Daoy (cell line): ENCODE data around the gene BACH2. TPM values are rescaled to one million over a fixed set of nuclear protein-coding genes. Genes with fewer than 3 reads are reported as not detected.

Experiments used
- DNase-seq: peaks from one replicate; pipeline ENCODE4 v3.0.0-alpha.2; 2015; ENCODE audit warnings: low read depth
- total RNA-seq: library from RNA; depleted of rRNA; stranded (reverse); fragments of >200 nt; shearing (Covaris generic); gene quantifications from 2 replicates; pipeline ENCODE4 v1.2.3, GENCODE V29; 2014

BACH2 gene
- total RNA-seq, 1 experiment from 2014 or later = 0.46 TPM

GRCh38 chr6:90098627-90099026 lies 198.0 kb downstream of the BACH2 start:
- DNase-seq = no peak

- DNase-seq = peak; percentile 64
Observed at GRCh38 chr6:90098001-90098531, 198.6 kb downstream of the BACH2 start.

DNA sequence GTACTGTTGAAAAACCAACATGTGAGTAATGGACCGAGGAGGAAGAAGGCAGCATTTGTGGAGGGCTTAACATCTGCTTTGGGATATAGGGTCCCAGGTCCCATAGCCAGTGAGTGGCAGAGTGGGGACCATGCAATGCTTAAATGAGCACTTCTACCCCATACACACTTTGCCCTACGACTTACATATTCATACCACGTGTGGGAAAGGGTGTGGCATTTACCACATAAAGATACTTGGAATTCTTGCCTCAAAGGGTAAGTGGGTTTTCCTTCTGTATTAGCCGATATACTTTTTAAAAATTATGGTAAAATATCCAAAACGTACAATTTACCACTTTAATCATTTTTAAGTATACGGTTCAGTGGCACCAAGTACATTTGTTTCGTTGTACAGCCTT lies 199.3 kb downstream of the BACH2 start:
- peak; percentile 37 for DNase-seq

DNA sequence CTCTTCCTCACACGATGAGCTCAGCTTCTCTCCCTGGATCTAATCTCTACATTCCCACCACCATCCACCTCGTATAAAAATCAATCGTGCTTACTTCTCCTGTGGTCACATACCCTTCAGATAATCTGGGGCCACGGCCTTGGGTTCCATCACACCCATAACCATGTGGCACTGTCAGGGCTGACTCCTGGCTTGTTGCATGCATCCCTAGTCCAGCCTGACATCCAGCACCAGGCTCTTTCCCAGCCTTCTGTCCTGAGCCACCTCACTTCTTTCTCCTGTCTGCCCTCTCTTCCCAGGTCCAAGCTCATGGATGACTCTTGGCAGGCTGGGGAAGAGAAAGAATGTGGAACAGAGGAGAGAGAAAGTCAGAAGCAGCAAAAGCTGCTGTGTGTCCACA lies 199.8 kb downstream of the BACH2 start:
- no peak for DNase-seq

DNA sequence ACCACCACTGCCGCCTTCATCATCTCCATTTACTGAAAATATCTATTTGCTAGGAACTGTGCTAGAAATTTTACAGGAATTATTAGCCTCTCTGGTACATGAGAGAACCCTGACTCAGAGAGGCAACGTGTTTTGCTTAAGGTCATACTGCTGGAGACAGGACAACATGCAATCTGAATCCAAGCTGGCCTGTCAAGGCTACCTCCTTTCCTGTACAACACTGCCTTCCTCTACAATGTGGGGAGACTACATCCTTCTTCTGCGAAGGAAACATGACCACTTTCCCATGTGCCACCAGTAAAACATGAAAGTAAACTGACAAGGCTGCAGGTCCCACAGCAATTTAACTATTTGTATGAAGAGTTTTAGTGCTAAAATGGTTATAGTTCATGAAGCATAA lies 200.9 kb downstream of the BACH2 start:
- DNase-seq = no peak

- DNase-seq = no peak
Observed at GRCh38 chr6:90095145-90095544, 201.5 kb downstream of the BACH2 start.

GRCh38 chr6:90093558-90094073 lies 203.0 kb downstream of the BACH2 start:
- no peak for DNase-seq

DNA sequence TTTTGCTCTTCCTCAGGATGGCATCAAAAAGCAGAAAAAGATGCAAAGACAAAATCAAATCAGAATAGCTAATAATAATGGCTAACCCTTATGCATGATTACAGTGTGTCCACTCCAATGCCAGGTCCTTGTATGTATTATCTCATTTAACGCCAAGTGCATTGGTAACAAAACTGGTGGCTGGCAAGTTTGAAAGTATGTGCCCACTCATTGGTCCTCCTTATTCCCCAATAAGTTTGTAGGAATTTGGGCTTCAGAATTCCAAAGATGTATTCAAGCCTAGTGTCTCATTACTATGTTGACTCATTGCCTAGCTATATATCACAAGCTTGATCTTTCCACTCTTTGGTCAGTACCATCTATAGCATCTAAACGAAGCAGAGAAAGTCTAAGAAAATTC lies 205.8 kb downstream of the BACH2 start:
- no peak for DNase-seq

- peak; percentile 63 for DNase-seq
Observed at GRCh38 chr6:90088009-90088408, 208.6 kb downstream of the BACH2 start.

DNA sequence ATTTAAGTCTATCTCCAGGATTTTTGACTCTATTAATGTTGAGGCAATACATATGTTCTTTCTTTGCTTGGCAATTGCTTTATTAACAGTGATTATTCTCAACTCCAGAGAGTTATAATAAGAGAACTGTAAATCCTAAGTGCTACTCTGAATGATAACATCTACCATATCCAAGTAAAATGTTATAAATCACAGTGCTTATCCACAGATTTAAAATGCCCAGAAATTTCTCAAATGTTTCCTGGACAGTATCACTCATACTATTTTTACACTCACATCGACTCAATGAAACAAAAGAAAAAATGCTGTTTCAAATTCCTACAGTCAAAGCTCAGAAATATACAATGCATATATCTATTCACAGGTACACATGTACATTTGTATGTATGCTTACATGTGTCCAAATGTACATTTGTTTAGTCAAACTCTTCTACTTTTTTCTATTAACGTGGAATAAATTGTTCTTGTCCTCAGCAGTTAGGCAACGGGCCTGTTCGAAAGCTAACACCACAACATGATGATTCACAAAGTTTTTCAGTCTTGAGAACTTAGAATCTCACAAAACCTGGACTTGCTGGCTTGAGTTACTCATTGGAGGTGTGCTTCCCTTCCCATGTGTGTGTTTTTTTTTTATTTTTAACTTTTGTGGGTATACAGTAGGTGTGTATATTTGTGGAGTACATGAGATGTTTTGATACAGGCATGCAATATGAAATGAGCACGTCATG lies 209.4 kb downstream of the BACH2 start:
- peak; percentile 42 for DNase-seq

- DNase-seq = peak; percentile 70
Observed at GRCh38 chr6:90086517-90086916, 210.1 kb downstream of the BACH2 start.

GRCh38 chr6:90083891-90084290 lies 212.8 kb downstream of the BACH2 start:
- DNase-seq = no peak

DNA sequence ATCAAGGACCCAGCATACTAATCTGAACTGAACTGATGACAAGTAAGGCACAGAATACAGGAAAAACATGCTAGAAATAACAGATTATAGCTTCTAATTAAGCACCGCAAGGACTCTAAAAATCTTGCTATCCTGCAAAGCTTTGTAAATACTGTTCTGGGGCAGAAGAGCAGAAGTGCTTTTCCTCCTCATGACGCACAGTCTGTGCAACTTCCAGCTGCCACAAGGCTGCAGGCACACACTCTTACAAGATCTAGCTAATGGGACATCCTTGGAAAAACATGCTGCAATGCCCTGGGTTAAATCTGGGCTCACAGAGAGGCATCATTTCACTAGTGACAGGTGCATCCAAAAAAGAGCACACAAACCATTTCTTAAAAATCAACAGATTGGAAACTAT lies 213.8 kb downstream of the BACH2 start:
- no peak for DNase-seq

DNA sequence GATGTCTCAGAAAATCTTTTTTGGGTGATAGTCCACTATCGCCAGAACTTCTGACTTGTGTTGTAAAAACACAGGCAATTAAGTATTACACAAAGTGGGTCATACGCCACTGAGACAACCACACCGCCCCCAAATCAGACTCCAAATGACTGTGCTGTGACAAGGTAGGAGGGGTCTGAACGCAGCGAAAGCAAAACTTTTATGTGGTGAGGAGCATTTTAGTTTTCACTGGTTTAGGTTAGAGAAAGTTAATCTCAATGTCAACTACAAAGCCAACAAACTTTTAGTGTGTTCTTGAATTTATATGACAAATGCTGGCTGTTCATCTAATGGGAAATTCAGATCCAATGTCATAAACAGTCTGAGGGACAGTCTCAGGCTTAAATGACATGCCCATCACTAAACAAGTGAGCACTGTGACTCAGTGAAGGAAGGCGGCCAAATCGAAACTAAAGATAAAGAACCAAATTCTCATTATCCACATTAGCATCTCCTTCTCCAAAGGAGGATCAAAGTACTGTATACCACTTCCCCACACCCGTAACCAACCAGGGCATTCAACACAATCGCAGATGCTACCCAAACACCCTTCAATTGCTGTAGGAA lies 215.7 kb downstream of the BACH2 start:
- no peak for DNase-seq

DNA sequence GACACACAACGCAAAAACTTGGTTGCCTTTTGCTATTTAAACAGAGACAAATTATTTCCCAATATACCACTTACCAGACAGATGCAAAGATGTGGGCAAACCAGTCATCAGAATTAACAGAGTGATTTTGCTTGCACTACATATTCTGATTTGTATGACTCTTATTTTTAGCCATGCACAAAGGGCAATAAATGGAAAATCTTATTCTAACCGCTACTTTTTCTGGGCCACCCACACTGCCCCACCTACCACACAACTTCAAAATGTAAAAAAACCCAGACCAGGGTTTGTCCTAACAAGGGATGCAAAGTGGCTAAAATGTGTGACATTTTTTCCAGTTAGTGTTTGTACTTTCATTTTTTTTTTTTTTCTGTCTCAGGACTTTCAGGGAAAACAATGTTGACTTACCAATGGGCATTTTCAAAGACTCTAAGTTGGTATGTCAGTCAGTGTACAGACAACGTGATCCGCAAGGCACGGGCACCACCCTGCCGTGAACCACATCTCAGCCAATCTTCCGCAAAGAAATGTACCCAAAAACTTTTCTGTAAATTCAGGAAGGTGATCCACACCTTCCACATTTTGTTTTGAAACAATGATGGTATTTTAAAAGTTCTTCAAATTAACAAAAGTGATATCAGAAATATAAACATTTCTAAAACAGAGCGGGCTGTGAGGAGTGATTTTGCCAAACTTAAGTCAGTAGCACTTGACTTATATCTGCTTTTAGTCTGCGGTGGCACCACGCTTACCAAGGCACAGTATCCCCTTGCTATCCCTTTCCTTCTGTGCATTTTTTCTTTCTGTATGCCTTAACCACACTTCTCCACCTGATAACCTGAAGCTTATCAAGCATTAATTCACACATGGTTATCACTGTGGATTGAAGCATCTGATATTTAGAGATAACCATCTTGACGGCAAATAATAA lies 216.8 kb downstream of the BACH2 start:
- no peak for DNase-seq

- peak; percentile 68 for DNase-seq
Observed at GRCh38 chr6:90078513-90079289, 217.9 kb downstream of the BACH2 start.

- DNase-seq = no peak
Observed at GRCh38 chr6:90076511-90077415, 219.9 kb downstream of the BACH2 start.

- no peak for DNase-seq
Observed at GRCh38 chr6:90074161-90074850, 222.3 kb downstream of the BACH2 start.

GRCh38 chr6:90072935-90073464 lies 223.6 kb downstream of the BACH2 start:
- no peak for DNase-seq
